Vagina (tissue), 2 donors: ENCODE results near the gene GNAZ. TPM values are rescaled to one million over a fixed set of nuclear protein-coding genes. Genes with fewer than 3 reads are reported as not detected.

Experiments
- DNase-seq, 2 donors: peaks; one replicate each; pipeline ENCODE4 v3.0.0-alpha.2; 2017; ENCODE audit errors: extremely low spot score in 2 of 2
- H3K27ac ChIP-seq: fragments of 200-600 bp; sonication (generic); one replicate; pipeline ENCODE4 v1.5.1; 2019
- H3K27me3 ChIP-seq: fragments of 200-600 bp; sonication (generic); one replicate; pipeline ENCODE4 v1.5.1; 2019
- H3K36me3 ChIP-seq, 2 donors: fragments of 200-600 bp; sonication (generic); one replicate each; pipeline ENCODE4 v1.5.1; 2017 to 2019
- H3K4me1 ChIP-seq: fragments of 200-600 bp; sonication (generic); one replicate; pipeline ENCODE4 v1.5.1; 2019
- H3K4me3 ChIP-seq, 2 donors: fragments of 200-600 bp; sonication (generic); 1 replicate in 1 of 2; 2 replicates in 1 of 2; pipeline ENCODE4 v1.5.1; 2016 to 2019
- H3K9me3 ChIP-seq: fragments of 200-600 bp; sonication (generic); one replicate; pipeline ENCODE4 v1.5.1; 2019
- CTCF ChIP-seq, 3 experiments: fragments of 450-650 bp in 2 of 3; fragments of 200-600 bp in 1 of 3; sonication (generic) in 1 of 3; IDR thresholded peaks; one replicate each; pipeline ENCODE4 v1.5.1; 2017 to 2019; ENCODE audit warnings: antibody characterized with exemption in 3 of 3, mild to moderate bottlenecking in 2 of 3, moderate library complexity in 2 of 3
- POLR2A ChIP-seq, 2 donors: fragments of 450-650 bp; IDR thresholded peaks; one replicate each; pipeline ENCODE4 v1.6.1; 2017; ENCODE audit warnings: antibody characterized with exemption in 2 of 2, mild to moderate bottlenecking in 2 of 2, moderate library complexity in 2 of 2
- POLR2AphosphoS5 ChIP-seq, 2 donors: sonication (generic); formaldehyde crosslinking; IDR thresholded peaks; one replicate each; pipeline ENCODE4 v1.9.0; 2017; ENCODE audit warnings: antibody characterized with exemption in 2 of 2, mild to moderate bottlenecking in 2 of 2, low read depth in 1 of 2; ENCODE audit not compliant: insufficient read depth in 1 of 2
- intact Hi-C: fragments of 100-400 bp; cut with DNase I; formaldehyde crosslinking; loops from one replicate; pipeline ENCODE4 v1.15.1; 2023
- total RNA-seq: library from RNA; depleted of rRNA; stranded (reverse); fragments of >200 nt; gene quantifications from one replicate; pipeline ENCODE4 v1.2.3, GENCODE V29; 2016

The GNAZ gene
- total RNA-seq, 1 donor from 2014 or later: 11.3 TPM

GRCh38 chr22:23089010-23089409 lies 18.7 kb downstream of the GNAZ start:
- DNase-seq: no peak
- no peaks in the 10 kb centered on the region for H3K36me3 ChIP-seq
- intact Hi-C loops: no loop called here

GRCh38 chr22:23089633-23090456 lies 19.5 kb downstream of the GNAZ start:
- no peaks in the 10 kb centered on the region for H3K36me3 ChIP-seq
- DNase-seq: no peak
- H3K27me3 ChIP-seq: no peaks in the 10 kb centered on the region
- intact Hi-C loops: no loop called here
- TF ChIP-seq CTCF (IDR thresholded peaks at IDR 0.05) (no peak), POLR2AphosphoS5 (IDR thresholded peaks at IDR 0.05; ENCODE audit: insufficient read depth in 1 of 2, low read depth in 1 of 2) (no peak), POLR2A (IDR thresholded peaks at IDR 0.05) (no peak)
- H3K9me3 ChIP-seq: no peaks in the 10 kb centered on the region
- H3K4me3 ChIP-seq: no peak overlapping the region
- no peaks in the 10 kb centered on the region for H3K4me1 ChIP-seq
- H3K27ac ChIP-seq: no peak overlapping the region

More at GRCh38 chr22:23089010-23089409, 18.7 kb downstream of the GNAZ start:
- Histone ChIP-seq H3K4me3 (no peak overlapping the region), H3K27ac (no peak overlapping the region), H3K27me3 (no peaks in the 10 kb centered on the region), H3K4me1 (no peaks in the 10 kb centered on the region), H3K9me3 (no peaks in the 10 kb centered on the region)
- TF ChIP-seq POLR2A (IDR thresholded peaks at IDR 0.05) (no peak), CTCF (IDR thresholded peaks at IDR 0.05) (no peak), POLR2AphosphoS5 (IDR thresholded peaks at IDR 0.05; ENCODE audit: insufficient read depth in 1 of 2, low read depth in 1 of 2) (no peak)

GRCh38 chr22:23090457-23090835 lies 20.1 kb downstream of the GNAZ start:
- Histone ChIP-seq H3K4me3 (no peak overlapping the region), H3K9me3 (no peaks in the 10 kb centered on the region), H3K36me3 (no peaks in the 10 kb centered on the region), H3K27ac (no peak overlapping the region), H3K27me3 (no peaks in the 10 kb centered on the region), H3K4me1 (no peaks in the 10 kb centered on the region)
- intact Hi-C loops: no loop called here
- no peak for DNase-seq
- TF ChIP-seq POLR2AphosphoS5 (IDR thresholded peaks at IDR 0.05; ENCODE audit: insufficient read depth in 1 of 2, low read depth in 1 of 2) (no peak), POLR2A (IDR thresholded peaks at IDR 0.05) (no peak), CTCF (IDR thresholded peaks at IDR 0.05) (no peak)

DNA sequence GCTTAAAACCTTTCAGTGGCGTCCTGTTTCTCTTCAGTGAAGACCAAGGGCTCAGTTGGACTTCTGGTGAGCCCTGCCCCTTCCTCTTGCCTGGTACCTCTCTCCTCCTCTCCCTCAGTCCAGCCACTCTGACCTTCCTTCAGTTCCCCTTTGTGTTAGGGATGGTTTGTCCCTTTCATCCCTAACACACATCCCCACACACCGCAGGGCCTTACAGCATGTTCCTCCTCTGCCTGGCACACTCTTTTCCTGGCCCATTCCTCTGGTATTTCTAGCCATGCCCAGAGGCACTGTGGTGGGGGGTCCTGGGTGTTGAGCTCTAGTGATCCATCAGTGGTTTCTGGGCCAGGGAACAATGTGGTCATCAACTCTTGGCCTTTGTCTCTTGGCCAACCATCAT lies 21.4 kb downstream of the GNAZ start:
- intact Hi-C loops: no loop called here
- Histone ChIP-seq H3K27me3 (no peaks in the 10 kb centered on the region), H3K9me3 (no peaks in the 10 kb centered on the region), H3K4me1 (no peaks in the 10 kb centered on the region), H3K36me3 (no peaks in the 10 kb centered on the region), H3K27ac (no peak overlapping the region), H3K4me3 (no peak overlapping the region)
- TF ChIP-seq CTCF (IDR thresholded peaks at IDR 0.05) (no peak), POLR2A (IDR thresholded peaks at IDR 0.05) (no peak), POLR2AphosphoS5 (IDR thresholded peaks at IDR 0.05; ENCODE audit: insufficient read depth in 1 of 2, low read depth in 1 of 2) (no peak)
- no peak for DNase-seq

- DNase-seq: no peak
- Histone ChIP-seq H3K27me3 (no peaks in the 10 kb centered on the region), H3K9me3 (no peaks in the 10 kb centered on the region), H3K4me1 (no peaks in the 10 kb centered on the region), H3K36me3 (no peaks in the 10 kb centered on the region), H3K27ac (no peak overlapping the region), H3K4me3 (no peak overlapping the region)
- TF ChIP-seq POLR2AphosphoS5 (IDR thresholded peaks at IDR 0.05; ENCODE audit: insufficient read depth in 1 of 2, low read depth in 1 of 2) (no peak), POLR2A (IDR thresholded peaks at IDR 0.05) (no peak), CTCF (IDR thresholded peaks at IDR 0.05) (no peak)
- intact Hi-C loops: no loop called here
Measured at GRCh38 chr22:23092217-23092955, 22.1 kb downstream of the GNAZ start.
